ENCODE results near the gene ADCY1. TPM values are rescaled to one million over a fixed set of nuclear protein-coding genes. Genes with fewer than 3 reads are reported as not detected.
"Not testable (repeated sequence)": the region's sequence is repeated elsewhere in the genome, so short reads cannot be mapped to it uniquely, and the experiment has no call there.

Gene ADCY1
- total RNA-seq, 3 donors from 2014 or later (not counting 1 experiment from before 2014, with no cell fraction given) = 0.02 to 0.15 TPM; not detected in 1

GRCh38 chr7:45548917-45549316 is 25.3 kb upstream of the ADCY1 start:
- intact Hi-C loops (cut with micrococcal nuclease); ATAC-seq; H3K9me3 ChIP-seq (ENCODE audit: control insufficient read depth, insufficient read depth, low read length); H3K27me3 ChIP-seq (ENCODE audit: control insufficient read depth, insufficient read depth, low read length); H3K27me3 Mint-ChIP-seq (ENCODE audit: low read depth in 2 of 2); H3K36me3 ChIP-seq (ENCODE audit: control insufficient read depth, insufficient read depth, low read length); H3K4me3 ChIP-seq (ENCODE audit: low read length); H3K4me1 Mint-ChIP-seq; H3K4me3 Mint-ChIP-seq; H3K27ac ChIP-seq (ENCODE audit: low read length); DNase-seq; H3K36me3 Mint-ChIP-seq; H3K4me1 ChIP-seq (ENCODE audit: control insufficient read depth, insufficient read depth, low read length); H3K9me3 Mint-ChIP-seq; H3K27ac Mint-ChIP-seq: not testable (repeated sequence)
- WGBS (ENCODE audit: insufficient coverage) = no CpG with 5 or more reads among the region's 2 CpGs

GRCh38 chr7:45563401-45563800 is 10.8 kb upstream of the ADCY1 start:
- 91% methylated on average over 2 of the region's 2 CpGs for WGBS (ENCODE audit: insufficient coverage)
- H3K27me3 ChIP-seq (ENCODE audit: control insufficient read depth, insufficient read depth, low read length) = no peaks in the 10 kb centered on the region
- no peaks in the 10 kb centered on the region for H3K4me1 ChIP-seq (ENCODE audit: control insufficient read depth, insufficient read depth, low read length)
- H3K4me3 ChIP-seq (ENCODE audit: low read length) = no peak overlapping the region
- no peak for DNase-seq
- Mint-ChIP-seq H3K36me3 (no peaks in the 10 kb centered on the region), H3K4me3 (no peak overlapping the region), H3K27ac (no peak overlapping the region), H3K4me1 (no peaks in the 10 kb centered on the region), H3K27me3 (ENCODE audit: low read depth in 2 of 2) (peaks cover 0 to 4% of the 10 kb centered on the region in 2 donors), H3K9me3 (peaks cover 4 to 5% of the 10 kb centered on the region in 2 donors)
- no peak for TF ChIP-seq CTCF (IDR thresholded peaks at IDR 0.05)
- peaks cover 3% of the 10 kb centered on the region for H3K9me3 ChIP-seq (ENCODE audit: control insufficient read depth, insufficient read depth, low read length)
- no peaks in the 10 kb centered on the region for H3K36me3 ChIP-seq (ENCODE audit: control insufficient read depth, insufficient read depth, low read length)
- intact Hi-C loops (cut with micrococcal nuclease) = no loop called here
- no peak overlapping the region for H3K27ac ChIP-seq (ENCODE audit: low read length)
- no peak for ATAC-seq

- whole genome bisulfite sequencing (ENCODE audit: insufficient coverage) = 62% methylated on average over 12 of the region's 12 CpGs
- no peak for DNase-seq
- peaks cover 0 to 4% of the 10 kb centered on the region in 2 donors for H3K27me3 Mint-ChIP-seq (ENCODE audit: low read depth in 2 of 2)
Observed at GRCh38 chr7:45563941-45564461, 10.2 kb upstream of the ADCY1 start.

GRCh38 chr7:45564485-45564884 is 9.7 kb upstream of the ADCY1 start:
- H3K27ac ChIP-seq (ENCODE audit: low read length) = no peak overlapping the region
- ATAC-seq (no peak), DNase-seq (no peak)
- intact Hi-C loops (cut with micrococcal nuclease) = no loop called here
- H3K9me3 ChIP-seq (ENCODE audit: control insufficient read depth, insufficient read depth, low read length) = peaks cover 2% of the 10 kb centered on the region
- H3K9me3 Mint-ChIP-seq = peaks cover 4 to 5% of the 10 kb centered on the region in 2 donors
- H3K27me3 ChIP-seq (ENCODE audit: control insufficient read depth, insufficient read depth, low read length) = no peaks in the 10 kb centered on the region
- H3K27me3 Mint-ChIP-seq (ENCODE audit: low read depth in 2 of 2) = peaks cover 0 to 4% of the 10 kb centered on the region in 2 donors
- no peaks in the 10 kb centered on the region for H3K4me1 ChIP-seq (ENCODE audit: control insufficient read depth, insufficient read depth, low read length)
- TF ChIP-seq CTCF (IDR thresholded peaks at IDR 0.05) = no peak
- H3K4me1 Mint-ChIP-seq = no peaks in the 10 kb centered on the region
- no peak overlapping the region for H3K4me3 Mint-ChIP-seq
- H3K4me3 ChIP-seq (ENCODE audit: low read length) = no peak overlapping the region
- no peaks in the 10 kb centered on the region for H3K36me3 ChIP-seq (ENCODE audit: control insufficient read depth, insufficient read depth, low read length)
- no peaks in the 10 kb centered on the region for H3K36me3 Mint-ChIP-seq
- H3K27ac Mint-ChIP-seq = no peak overlapping the region
- 83% methylated on average over 8 of the region's 8 CpGs for WGBS (ENCODE audit: insufficient coverage)

More at GRCh38 chr7:45563941-45564461, 10.2 kb upstream of the ADCY1 start:
- Mint-ChIP-seq H3K4me1 (no peaks in the 10 kb centered on the region), H3K36me3 (no peaks in the 10 kb centered on the region), H3K27ac (no peak overlapping the region), H3K9me3 (peaks cover 4 to 5% of the 10 kb centered on the region in 2 donors), H3K4me3 (no peak overlapping the region)
- Histone ChIP-seq H3K4me1 (ENCODE audit: control insufficient read depth, insufficient read depth, low read length) (no peaks in the 10 kb centered on the region), H3K9me3 (ENCODE audit: control insufficient read depth, insufficient read depth, low read length) (peaks cover 3% of the 10 kb centered on the region), H3K36me3 (ENCODE audit: control insufficient read depth, insufficient read depth, low read length) (no peaks in the 10 kb centered on the region), H3K27ac (ENCODE audit: low read length) (no peak overlapping the region), H3K4me3 (ENCODE audit: low read length) (no peak overlapping the region), H3K27me3 (ENCODE audit: control insufficient read depth, insufficient read depth, low read length) (no peaks in the 10 kb centered on the region)
- intact Hi-C loops (cut with micrococcal nuclease) = no loop called here
- no peak for TF ChIP-seq CTCF (IDR thresholded peaks at IDR 0.05)
- no peak for ATAC-seq
